ENCODE measurements around the gene PDSS2.
A peak's percentile ranks its signal among the peaks of the same experiment; 100 is the strongest.
"Not testable (repeated sequence)": the region's sequence is repeated elsewhere in the genome, so short reads cannot be mapped to it uniquely, and the experiment has no call there.

PDSS2 gene

DNA sequence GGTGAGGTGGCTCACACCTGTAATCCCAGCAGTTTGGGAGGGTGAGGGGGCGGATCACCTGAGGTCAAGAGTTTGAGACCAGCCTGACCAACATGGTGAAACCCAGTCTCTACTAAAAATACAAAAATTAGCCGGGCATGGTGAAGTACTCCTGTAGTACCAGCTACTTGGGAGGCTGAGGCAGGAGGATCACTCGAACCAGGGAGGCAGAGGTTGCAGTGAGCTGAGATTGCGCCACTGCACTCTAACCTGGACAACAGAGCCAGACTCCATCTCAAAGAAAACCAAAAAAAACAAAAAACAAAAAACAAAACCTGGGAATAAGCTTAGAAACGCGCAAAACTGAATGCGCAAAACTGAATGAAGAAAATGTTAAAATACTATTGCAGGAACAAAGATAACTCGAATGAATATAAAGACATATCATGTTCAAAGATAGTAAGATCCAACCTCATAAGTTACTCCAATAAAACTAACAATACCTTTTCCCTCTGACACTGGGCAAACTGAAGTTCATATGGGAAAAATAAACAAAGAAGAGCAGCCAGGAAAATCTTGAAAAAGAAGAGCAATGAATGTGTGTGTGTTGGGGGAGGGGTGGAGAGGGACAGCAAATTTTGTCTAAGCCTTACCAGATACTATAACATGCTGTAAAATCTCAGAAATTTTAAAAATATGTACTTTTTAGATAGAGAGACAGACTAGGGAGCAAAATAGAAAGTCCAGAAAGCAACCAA is 243.0 kb downstream of the PDSS2 start:
- DNase-seq (ENCODE audit: low spot score), result no peak

DNA sequence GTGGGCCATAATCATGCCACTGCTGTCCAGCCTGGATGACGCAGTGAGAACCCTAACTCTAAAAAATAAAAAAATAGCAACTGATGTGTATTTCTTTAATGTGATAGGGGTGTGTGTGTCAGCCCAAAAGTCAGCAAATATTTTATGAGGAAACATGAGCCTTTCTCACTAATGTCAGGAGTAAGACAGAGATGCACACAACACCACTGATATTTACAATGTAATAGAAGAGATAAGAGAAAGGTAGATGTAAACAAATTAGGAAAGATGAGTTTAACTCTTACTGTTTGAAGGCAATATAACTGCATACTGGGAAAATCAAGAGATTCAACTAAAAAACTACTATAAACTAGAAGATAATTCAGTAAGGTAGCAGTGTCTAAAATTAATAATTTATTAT is 244.0 kb downstream of the PDSS2 start:
- no peak for DNase-seq (ENCODE audit: low spot score)

GRCh38 chr6:107214655-107215054 is 244.7 kb downstream of the PDSS2 start:
- no peak for DNase-seq (ENCODE audit: low spot score)

GRCh38 chr6:107209406-107210305 is 249.7 kb downstream of the PDSS2 start:
- no peak for DNase-seq (ENCODE audit: low spot score)

- DNase-seq (ENCODE audit: low spot score), result no peak
Measured at GRCh38 chr6:107207251-107207873, 252.0 kb downstream of the PDSS2 start.

DNA sequence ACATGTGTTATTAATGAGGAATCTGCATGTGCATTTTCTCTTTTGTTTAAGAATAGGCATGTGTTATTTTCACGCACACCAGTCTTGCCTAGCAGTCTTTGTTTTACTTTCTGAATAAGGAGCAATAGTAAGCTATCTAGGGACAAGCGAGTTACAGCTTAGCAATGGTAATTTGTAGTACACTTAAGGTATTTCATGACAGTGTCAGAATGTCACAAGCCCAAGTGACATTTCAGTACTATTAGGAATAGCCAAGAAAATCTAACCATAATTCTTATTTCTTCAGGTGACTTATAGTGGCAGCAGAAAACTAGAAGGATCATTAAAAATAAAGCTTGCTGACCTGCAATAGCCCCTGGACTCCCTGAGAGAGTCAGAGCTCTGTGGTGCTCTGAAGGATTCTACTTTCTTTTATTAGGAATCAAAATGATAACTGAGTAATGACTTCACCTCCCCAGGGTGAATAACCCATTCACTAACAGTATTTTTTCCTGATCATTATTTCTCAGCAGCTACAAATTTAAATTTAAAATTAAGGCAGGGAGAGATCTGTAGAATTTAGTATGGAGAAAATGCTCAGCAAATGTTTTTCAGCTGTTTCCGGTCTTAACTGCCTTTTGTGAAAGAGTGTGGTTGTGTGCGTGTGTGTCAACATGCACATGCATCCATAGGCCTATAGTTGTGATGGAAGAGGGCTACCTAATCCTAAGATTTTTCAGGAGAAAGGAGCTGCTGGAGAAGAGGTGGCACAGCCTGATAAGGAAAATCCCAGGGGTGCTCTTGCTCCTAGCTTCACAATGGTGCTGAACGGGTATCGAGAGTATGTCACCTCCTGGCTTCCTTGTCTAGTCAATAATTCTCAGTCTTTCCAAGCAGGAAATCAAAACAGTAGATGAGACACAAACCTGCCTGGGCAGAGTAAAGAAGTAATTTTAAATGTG is 254.0 kb downstream of the PDSS2 start:
- DNase-seq (ENCODE audit: low spot score), result no peak

DNA sequence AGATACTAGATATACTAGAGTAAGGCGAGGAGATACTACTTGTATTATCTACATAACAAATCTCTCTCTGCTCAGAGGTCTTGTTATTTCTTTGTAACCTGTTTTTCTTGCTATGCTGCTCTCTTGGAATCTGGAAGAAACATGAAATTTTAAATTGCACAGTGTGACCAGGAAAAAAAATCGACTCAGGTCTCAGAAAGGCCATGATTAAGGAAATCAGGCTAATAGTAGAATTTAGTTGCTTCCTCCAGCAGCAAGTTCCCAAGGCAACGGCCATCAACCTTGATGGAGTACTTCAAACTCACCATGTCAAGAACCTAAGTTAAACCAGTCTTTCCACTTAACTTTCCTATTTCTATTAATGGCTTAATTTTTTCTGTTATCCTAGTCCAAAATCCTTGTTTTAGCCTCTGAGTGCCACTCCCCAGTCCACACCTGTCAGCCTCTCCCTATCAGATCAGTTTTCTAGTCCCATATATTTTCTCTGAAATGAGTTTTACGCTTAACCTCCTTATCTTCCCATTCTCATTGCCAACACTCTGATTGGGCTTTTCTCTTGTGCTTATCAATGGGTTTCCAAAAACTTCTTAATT is 256.4 kb downstream of the PDSS2 start:
- no peak for DNase-seq (ENCODE audit: low spot score)

DNA sequence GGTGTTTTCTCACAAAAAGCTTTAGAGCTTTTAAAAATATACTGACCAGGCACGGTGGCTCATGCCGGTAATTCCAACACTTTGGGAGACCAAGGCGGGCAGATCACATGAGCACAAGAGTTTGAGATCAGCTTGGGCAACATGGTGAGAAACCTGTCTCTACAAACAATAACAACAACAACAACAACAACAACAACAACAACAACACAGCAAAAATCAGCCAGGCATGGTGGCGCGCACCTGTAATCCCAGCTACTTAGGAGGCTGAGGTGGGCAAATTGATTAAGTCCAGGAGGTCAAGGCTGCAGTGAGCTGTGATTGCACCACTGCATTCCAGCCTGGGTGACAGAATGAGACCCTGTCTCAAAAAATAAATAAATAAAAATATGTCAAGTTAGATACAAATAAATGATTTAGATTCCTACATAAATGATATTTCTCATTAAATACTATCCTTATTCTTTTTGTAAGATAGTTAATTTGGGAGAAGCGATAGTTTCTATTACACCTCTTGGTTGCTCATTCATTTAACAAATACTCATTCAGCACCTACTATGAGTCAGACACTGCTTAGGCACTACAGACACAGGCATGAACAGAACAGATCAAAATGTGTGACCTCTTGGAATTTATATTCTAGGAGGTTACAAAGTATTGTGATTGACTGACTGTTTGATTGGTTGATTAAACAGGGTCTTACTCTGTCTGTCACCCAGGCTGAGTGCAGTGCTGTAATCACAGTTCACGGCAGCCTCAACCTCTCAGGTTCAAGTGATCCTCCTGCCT is 260.5 kb downstream of the PDSS2 start:
- no peak for DNase-seq (ENCODE audit: low spot score)

DNA sequence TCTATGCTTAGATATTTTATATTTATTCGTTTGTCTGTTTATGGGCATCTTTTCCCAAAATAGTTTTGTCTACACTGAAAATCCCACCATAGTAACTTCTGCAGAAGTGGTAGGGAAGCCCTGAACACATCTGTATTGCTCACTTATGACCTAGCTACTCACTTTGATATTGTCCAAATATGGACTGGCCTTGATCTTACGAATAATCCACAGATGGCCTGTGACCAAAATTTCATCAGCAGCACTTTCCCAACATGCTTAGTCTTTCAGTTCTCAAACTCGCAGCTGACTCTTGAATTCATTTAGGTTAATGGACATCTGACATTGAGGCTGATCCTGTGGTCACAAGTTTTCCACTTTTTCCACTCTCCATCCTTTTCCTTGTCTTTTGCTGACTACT is 263.2 kb downstream of the PDSS2 start:
- DNase-seq (ENCODE audit: low spot score), result no peak

- DNase-seq (ENCODE audit: low spot score), result not testable (repeated sequence)
Measured at GRCh38 chr6:107194723-107195122, 264.6 kb downstream of the PDSS2 start.

- no peak for DNase-seq (ENCODE audit: low spot score)
Measured at GRCh38 chr6:107192830-107193229, 266.5 kb downstream of the PDSS2 start.

GRCh38 chr6:107187630-107188029 is 271.7 kb downstream of the PDSS2 start:
- no peak for DNase-seq (ENCODE audit: low spot score)

DNA sequence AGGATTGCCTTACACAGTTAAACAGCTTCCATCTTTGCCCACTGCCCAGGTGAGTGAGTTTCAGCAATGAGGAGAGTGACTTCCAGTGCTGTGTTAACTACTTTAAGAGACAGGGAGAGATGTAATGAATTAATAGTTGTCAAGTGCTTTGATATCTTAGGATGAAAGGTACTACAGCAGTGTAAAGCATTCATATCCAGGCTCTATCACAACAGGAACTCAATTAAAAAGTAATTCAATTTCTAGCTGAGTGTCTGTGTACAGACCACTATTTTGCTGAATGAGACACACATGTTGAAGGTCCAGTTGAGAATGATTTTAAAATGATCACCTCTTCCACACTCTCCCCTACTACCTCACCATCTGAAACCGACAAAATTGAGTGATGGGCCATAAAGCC is 273.3 kb downstream of the PDSS2 start:
- DNase-seq (ENCODE audit: low spot score), result no peak

- peak; percentile 14 for DNase-seq (ENCODE audit: low spot score)
Measured at GRCh38 chr6:107185391-107185970, 273.9 kb downstream of the PDSS2 start.

- no peak for DNase-seq (ENCODE audit: low spot score)
Measured at GRCh38 chr6:107184435-107184834, 274.9 kb downstream of the PDSS2 start.

- no peak for DNase-seq (ENCODE audit: low spot score)
Measured at GRCh38 chr6:107180099-107180498, 279.3 kb downstream of the PDSS2 start.

- DNase-seq (ENCODE audit: low spot score), result peak; percentile 7
Measured at GRCh38 chr6:107179004-107179403, 280.4 kb downstream of the PDSS2 start.

GRCh38 chr6:107173779-107174178 is 285.6 kb downstream of the PDSS2 start:
- DNase-seq (ENCODE audit: low spot score), result no peak

GRCh38 chr6:107171513-107171912 is 287.9 kb downstream of the PDSS2 start:
- no peak for DNase-seq (ENCODE audit: low spot score)

GRCh38 chr6:107164299-107164698 is 295.1 kb downstream of the PDSS2 start:
- DNase-seq (ENCODE audit: low spot score), result not testable (repeated sequence)
